ENCODE results near the gene C1QTNF1.

Gene C1QTNF1

DNA sequence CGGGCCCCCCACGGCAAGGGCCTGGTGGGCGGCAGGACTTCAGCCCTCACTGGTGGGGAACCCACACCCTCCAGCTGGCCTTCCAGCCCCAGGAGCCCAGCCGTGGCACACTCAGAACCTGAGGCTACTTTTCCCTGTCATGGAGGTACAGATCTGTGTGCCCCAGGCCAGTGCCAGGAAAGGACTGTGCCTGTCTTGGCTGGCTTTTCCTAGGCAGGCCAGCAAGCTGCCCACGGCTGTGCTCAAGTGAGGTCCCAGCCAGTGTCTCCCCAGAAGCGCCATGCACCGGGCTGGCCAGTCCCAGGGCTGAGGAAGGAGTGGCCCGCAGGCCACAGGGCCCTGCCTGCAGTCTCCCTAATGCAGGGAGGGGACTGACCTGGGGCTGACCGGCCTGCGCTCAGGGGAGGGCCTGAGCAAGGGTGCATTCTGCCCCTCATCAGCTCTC, 67.3 kb downstream of the C1QTNF1 start:
- no peaks in the 10 kb centered on the region for H3K9me3 ChIP-seq (replicated peaks; ENCODE audit: low read length)
- H3K27me3 ChIP-seq (ENCODE audit: control insufficient read depth, insufficient read depth, low read length) = peaks cover 38% of the 10 kb centered on the region
- no peak overlapping the region for H3K9ac ChIP-seq (ENCODE audit: low read depth, low read length)
- H3K4me3 ChIP-seq (ENCODE audit: low read length) = no peak overlapping the region
- no peak overlapping the region for H3K4me2 ChIP-seq (ENCODE audit: low read length)
- H3K4me1 ChIP-seq (ENCODE audit: control insufficient read depth, insufficient read depth, low read length) = no peaks in the 10 kb centered on the region
- no peaks in the 10 kb centered on the region for H3K36me3 ChIP-seq (ENCODE audit: insufficient read depth, low read length)

DNA sequence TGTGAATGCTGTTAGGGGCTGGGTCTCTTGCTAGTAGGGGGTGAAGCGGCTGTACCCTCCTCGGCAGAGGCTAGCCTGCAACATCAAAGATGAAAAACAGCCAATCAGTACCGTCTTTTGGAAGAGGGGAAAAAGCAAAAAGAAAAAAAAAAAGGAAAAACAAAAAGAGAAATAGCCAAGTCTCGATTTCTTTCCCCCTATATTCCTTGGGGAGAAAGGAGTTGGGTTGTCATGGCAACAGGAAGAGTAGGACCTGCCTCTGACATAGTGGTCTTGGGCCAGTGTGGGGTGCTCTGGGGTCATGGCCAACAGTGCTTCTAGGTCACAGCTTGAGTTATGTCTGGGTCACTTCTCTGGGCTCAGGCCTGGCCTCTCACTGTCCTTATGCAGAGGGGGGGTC, 68.6 kb downstream of the C1QTNF1 start:
- Histone ChIP-seq H3K27me3 (ENCODE audit: control insufficient read depth, insufficient read depth, low read length) (peaks cover 46% of the 10 kb centered on the region), H3K4me3 (ENCODE audit: low read length) (no peak overlapping the region), H3K36me3 (ENCODE audit: insufficient read depth, low read length) (no peaks in the 10 kb centered on the region), H3K9me3 (replicated peaks; ENCODE audit: low read length) (no peaks in the 10 kb centered on the region), H3K4me2 (ENCODE audit: low read length) (no peak overlapping the region), H3K4me1 (ENCODE audit: control insufficient read depth, insufficient read depth, low read length) (no peaks in the 10 kb centered on the region), H3K9ac (ENCODE audit: low read depth, low read length) (no peak overlapping the region)

DNA sequence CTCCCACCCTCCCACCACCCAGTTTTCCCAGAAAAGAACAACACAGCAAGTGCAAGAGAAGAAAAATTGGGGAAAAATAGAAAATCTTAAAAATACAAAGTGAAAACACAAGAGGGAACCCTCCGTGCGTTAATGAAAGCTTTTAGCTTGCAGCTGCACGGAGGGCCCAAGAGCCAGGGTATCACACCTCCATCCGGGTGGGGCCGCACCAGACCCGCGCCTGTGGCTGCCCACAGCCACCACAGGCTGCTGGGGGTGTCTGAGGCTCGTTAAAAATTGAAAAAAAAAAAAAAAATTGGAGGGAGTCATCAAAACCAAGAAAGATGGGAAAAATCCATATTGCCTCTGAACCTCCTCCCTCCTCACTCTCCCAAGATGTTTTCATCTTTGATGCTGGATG, 69.3 kb downstream of the C1QTNF1 start:
- H3K4me3 ChIP-seq (ENCODE audit: low read length) = no peak overlapping the region
- H3K4me1 ChIP-seq (ENCODE audit: control insufficient read depth, insufficient read depth, low read length) = no peaks in the 10 kb centered on the region
- H3K9me3 ChIP-seq (replicated peaks; ENCODE audit: low read length) = no peaks in the 10 kb centered on the region
- H3K27me3 ChIP-seq (ENCODE audit: control insufficient read depth, insufficient read depth, low read length) = peaks cover 53% of the 10 kb centered on the region
- H3K9ac ChIP-seq (ENCODE audit: low read depth, low read length) = no peak overlapping the region
- H3K36me3 ChIP-seq (ENCODE audit: insufficient read depth, low read length) = no peaks in the 10 kb centered on the region
- H3K4me2 ChIP-seq (ENCODE audit: low read length) = no peak overlapping the region

DNA sequence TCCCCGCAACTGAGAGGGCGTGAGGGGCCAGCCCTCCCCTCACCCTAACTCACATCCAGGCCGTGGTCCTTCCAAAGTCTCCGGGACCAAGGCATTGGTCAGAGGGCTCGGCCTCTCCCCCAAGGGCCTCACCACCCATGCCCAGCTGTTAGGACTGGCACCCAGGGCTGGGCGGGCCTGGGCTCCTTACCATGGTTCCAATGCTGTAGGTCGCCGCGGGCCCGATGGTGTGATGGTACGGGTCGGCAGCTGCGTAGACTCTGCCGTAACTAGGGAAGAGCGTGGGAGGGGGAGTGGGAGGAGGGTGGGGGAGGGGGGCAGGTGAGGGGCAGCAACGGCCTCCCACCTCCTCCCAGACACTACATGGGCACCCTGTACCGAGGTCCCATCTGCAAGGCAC, 70.3 kb downstream of the C1QTNF1 start:
- no peak overlapping the region for H3K4me2 ChIP-seq (ENCODE audit: low read length)
- no peaks in the 10 kb centered on the region for H3K9me3 ChIP-seq (replicated peaks; ENCODE audit: low read length)
- H3K4me1 ChIP-seq (ENCODE audit: control insufficient read depth, insufficient read depth, low read length) = no peaks in the 10 kb centered on the region
- H3K9ac ChIP-seq (ENCODE audit: low read depth, low read length) = no peak overlapping the region
- H3K36me3 ChIP-seq (ENCODE audit: insufficient read depth, low read length) = no peaks in the 10 kb centered on the region
- no peak overlapping the region for H3K4me3 ChIP-seq (ENCODE audit: low read length)
- H3K27me3 ChIP-seq (ENCODE audit: control insufficient read depth, insufficient read depth, low read length) = peaks cover 63% of the 10 kb centered on the region

DNA sequence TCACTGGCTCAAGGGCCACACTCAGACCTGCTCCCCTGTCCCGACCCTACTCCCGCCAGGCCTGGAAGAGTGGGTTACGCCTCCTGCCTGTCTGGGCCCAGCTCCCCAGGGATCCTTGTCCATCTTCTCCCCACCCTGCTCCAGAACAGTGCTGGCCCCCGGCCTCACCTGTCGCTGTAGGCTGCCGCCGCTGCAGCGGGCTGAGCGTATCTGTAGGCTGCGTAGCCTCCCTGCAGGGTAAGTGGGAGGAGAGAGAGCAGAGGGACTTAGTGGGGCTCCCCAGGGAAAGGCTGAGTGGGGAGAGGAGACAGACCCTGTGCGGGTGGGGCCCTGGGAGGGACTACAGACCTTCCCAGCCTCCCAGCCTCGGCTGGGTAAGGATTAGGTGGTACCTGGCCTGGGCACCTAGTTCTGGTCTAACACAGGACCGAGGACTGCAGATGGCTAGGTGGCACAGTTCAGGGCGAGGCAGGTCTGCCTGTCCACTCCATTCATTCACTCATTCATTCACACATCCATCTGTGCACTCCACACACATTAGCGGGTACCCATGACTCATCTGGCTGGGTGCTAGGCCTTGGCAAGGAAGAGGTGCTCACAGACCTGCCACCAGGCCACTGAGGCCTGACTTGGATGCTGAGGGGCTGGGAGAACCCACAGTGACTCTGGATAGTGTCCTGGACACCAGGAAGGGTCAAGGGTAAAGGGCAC, 71.5 kb downstream of the C1QTNF1 start:
- no peak overlapping the region for H3K9ac ChIP-seq (ENCODE audit: low read depth, low read length)

DNA sequence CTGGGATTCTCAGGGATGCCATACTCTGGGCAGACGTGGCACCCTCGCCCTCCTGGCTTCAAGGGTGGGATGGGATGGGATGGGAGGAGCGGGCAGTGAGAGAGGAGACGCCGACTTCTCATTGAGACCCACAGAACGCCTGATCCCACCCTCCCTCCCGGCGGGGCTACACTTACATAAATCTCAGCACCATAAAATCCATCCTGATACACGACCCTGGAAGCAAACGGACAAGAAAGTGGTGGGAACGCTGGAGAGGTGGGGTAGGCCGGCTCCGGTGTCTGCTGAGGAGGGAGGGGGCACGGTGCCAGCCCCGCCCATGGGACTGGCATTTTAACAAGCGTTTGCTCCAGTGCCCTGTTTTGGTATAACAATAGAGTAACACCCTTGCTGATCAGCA, 72.5 kb downstream of the C1QTNF1 start:
- H3K9ac ChIP-seq (ENCODE audit: low read depth, low read length) = no peak overlapping the region
- H3K9me3 ChIP-seq (replicated peaks; ENCODE audit: low read length) = no peaks in the 10 kb centered on the region
- no peak overlapping the region for H3K4me3 ChIP-seq (ENCODE audit: low read length)
- H3K36me3 ChIP-seq (ENCODE audit: insufficient read depth, low read length) = no peaks in the 10 kb centered on the region
- no peak overlapping the region for H3K4me2 ChIP-seq (ENCODE audit: low read length)
- no peaks in the 10 kb centered on the region for H3K4me1 ChIP-seq (ENCODE audit: control insufficient read depth, insufficient read depth, low read length)
- H3K27me3 ChIP-seq (ENCODE audit: control insufficient read depth, insufficient read depth, low read length) = peaks cover 81% of the 10 kb centered on the region

More for the DNA sequence above, 71.5 kb downstream of the C1QTNF1 start:
- H3K36me3 ChIP-seq (ENCODE audit: insufficient read depth, low read length) = no peaks in the 10 kb centered on the region
- H3K4me3 ChIP-seq (ENCODE audit: low read length) = no peak overlapping the region
- H3K9me3 ChIP-seq (replicated peaks; ENCODE audit: low read length) = no peaks in the 10 kb centered on the region
- peaks cover 75% of the 10 kb centered on the region for H3K27me3 ChIP-seq (ENCODE audit: control insufficient read depth, insufficient read depth, low read length)
- H3K4me1 ChIP-seq (ENCODE audit: control insufficient read depth, insufficient read depth, low read length) = no peaks in the 10 kb centered on the region
- no peak overlapping the region for H3K4me2 ChIP-seq (ENCODE audit: low read length)

DNA sequence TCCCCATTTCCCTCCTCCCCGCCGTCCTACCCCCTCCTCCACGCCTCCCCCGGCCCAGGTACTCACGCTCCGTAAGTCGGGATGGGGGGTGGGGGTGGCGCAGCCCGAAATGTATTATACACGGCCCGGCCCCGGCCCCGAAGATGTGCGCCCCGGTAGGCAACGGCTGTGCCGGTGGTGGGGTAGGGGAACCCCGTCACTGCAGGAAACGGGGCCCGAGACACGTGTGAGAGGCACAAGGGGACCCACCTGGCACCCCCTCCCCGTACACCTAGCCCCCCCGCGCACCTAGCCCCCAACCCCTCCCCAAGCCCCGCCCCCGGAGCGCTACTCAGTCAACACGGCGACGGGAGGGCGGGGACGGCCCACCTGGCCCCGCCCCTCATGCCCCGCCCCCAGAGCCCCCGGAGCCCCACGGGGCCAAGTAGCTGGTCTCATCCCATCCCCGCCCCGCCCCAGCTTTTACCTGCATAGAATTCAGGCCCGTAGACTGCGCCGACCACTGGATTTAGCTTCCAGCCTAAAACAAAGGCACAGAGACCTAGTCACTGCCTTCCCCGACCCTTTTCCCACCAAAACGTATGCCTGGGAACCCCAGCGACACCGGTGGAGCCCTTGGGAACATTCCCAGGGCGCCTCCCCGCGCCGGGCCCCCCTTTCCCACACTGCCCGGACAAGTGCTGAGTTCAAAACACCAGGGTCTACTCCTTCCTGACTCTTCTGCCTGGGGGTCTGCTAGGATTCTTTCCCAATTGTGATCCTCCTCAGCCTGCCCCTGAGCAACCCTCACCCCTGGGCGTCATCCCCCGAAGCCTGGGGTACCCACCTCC, 73.5 kb downstream of the C1QTNF1 start:
- Histone ChIP-seq H3K4me1 (ENCODE audit: control insufficient read depth, insufficient read depth, low read length) (no peaks in the 10 kb centered on the region), H3K4me2 (ENCODE audit: low read length) (no peak overlapping the region), H3K36me3 (ENCODE audit: insufficient read depth, low read length) (no peaks in the 10 kb centered on the region), H3K4me3 (ENCODE audit: low read length) (no peak overlapping the region), H3K9me3 (replicated peaks; ENCODE audit: low read length) (no peaks in the 10 kb centered on the region), H3K9ac (ENCODE audit: low read depth, low read length) (no peak overlapping the region), H3K27me3 (ENCODE audit: control insufficient read depth, insufficient read depth, low read length) (peaks cover 83% of the 10 kb centered on the region)

DNA sequence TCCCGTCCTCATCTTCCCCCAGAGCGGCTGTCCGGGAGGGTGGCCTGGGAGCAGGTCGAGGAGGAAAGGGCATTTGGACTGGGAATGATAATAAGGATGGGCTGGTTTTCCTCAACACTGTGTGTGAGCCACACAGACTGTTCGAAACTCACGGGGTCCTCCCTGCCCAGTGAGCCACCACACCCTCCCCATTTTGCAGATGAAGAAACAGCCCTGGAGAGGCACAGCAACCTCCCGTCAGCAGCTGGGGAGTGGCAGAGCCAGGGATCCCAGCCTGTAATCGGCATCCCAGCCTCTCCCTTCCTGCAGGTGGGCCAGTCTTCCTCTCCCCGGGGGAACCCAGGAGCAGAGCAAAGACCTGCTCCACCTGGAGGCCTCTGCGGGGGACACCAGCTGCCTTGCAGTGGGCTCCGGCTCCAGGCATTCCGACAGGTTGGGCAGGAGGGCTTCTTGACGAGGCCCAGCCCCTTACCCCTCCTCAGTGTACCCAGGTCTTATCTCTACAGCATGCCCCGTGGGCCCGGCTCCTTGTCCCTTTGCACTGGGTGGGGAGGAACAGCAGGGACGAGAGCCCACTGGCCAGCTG, 74.4 kb downstream of the C1QTNF1 start:
- Histone ChIP-seq H3K9ac (ENCODE audit: low read depth, low read length) (no peak overlapping the region), H3K4me1 (ENCODE audit: control insufficient read depth, insufficient read depth, low read length) (no peaks in the 10 kb centered on the region), H3K27me3 (ENCODE audit: control insufficient read depth, insufficient read depth, low read length) (peaks cover 85% of the 10 kb centered on the region), H3K9me3 (replicated peaks; ENCODE audit: low read length) (no peaks in the 10 kb centered on the region), H3K4me2 (ENCODE audit: low read length) (no peak overlapping the region), H3K4me3 (ENCODE audit: low read length) (no peak overlapping the region), H3K36me3 (ENCODE audit: insufficient read depth, low read length) (no peaks in the 10 kb centered on the region)

Data from skeletal muscle satellite cell (primary cell).